Measurements from ENCODE around the gene REEP5.

DNA sequence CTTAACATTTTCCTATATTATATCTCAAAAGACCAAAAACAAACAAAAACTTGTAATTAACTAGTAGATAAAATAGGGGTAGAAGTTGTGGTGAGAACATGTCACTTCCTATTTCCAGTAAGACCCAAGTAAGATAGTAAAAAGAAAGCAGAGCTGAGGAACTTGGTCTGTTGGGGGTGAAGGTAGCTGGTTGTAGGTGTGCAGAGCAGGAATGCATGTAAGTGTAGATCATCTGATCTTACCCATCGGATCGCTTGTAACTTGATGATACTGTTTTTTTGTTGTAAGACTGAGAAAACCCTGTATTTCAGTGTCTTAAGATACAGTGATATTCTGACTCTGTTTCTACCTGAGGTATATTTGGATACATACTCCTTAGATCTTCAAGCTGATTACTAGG is 55.3 kb downstream of the REEP5 start:
- TF ChIP-seq SRF (CRISPR knock-in tag; IDR thresholded peaks at IDR 0.05) (no peak), ZNF253 (CRISPR knock-in tag; conservative IDR thresholded peaks at IDR 0.05) (no peak), BRF2 (IDR thresholded peaks at IDR 0.05; ENCODE audit: borderline replicate concordance, insufficient read depth, insufficient read length) (no peak), ZNF717 (CRISPR knock-in tag; IDR thresholded peaks at IDR 0.05) (no peak), BMI1 (IDR thresholded peaks at IDR 0.05; ENCODE audit: low read length) (no peak), SP2 (IDR thresholded peaks at IDR 0.05; ENCODE audit: extremely low read depth, low read depth, low read length, poor library complexity, severe bottlenecking) (no peak), MAFF (IDR thresholded peaks at IDR 0.05; ENCODE audit: low read length) (no peak), FOSL1 (tag; conservative IDR thresholded peaks at IDR 0.05) (no peak), STAT5B (CRISPR knock-in tag; IDR thresholded peaks at IDR 0.05) (no peak)
- TF ChIP-seq, protein P1, sequence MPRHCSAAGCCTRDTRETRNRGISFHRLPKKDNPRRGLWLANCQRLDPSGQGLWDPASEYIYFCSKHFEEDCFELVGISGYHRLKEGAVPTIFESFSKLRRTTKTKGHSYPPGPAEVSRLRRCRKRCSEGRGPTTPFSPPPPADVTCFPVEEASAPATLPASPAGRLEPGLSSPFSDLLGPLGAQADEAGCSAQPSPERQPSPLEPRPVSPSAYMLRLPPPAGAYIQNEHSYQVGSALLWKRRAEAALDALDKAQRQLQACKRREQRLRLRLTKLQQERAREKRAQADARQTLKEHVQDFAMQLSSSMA (CRISPR knock-in tag; IDR thresholded peaks at IDR 0.05), result no peak
